DND-41 (cell line): Measurements from ENCODE around the gene ACOT13.
"Not testable (repeated sequence)": the region's sequence is repeated elsewhere in the genome, so short reads cannot be mapped to it uniquely, and the experiment has no call there.

Experiments used
- ATAC-seq: fragments of 200-7000 bp; cut with Tn5 transposase; 3 replicates; pipeline ENCODE4 v1.9.1; 2021; ENCODE audit warnings: low read depth; ENCODE audit not compliant: insufficient read depth
- DNase-seq: peaks from one replicate; pipeline ENCODE4 v3.0.0-alpha.2; 2020
- H2AFZ ChIP-seq: 2 replicates; pipeline ENCODE4 v1.6.0; 2012; ENCODE audit warnings: low read depth, low read length
- H3K27ac ChIP-seq: 2 replicates; pipeline ENCODE4 v1.5.1; 2012; ENCODE audit warnings: low read length, inconsistent platforms
- H3K27me3 ChIP-seq: fragments of 200-600 bp; sonication (generic); 2 replicates; pipeline ENCODE4 v1.6.0; 2012; ENCODE audit warnings: low read length, mild to moderate bottlenecking, inconsistent platforms; ENCODE audit not compliant: insufficient read depth, poor library complexity
- H3K36me3 ChIP-seq: 2 replicates; pipeline ENCODE4 v1.5.1; 2012; ENCODE audit warnings: low read length, inconsistent platforms; ENCODE audit not compliant: insufficient read depth
- H3K4me1 ChIP-seq: 2 replicates; pipeline ENCODE4 v1.5.1; 2012; ENCODE audit warnings: mild to moderate bottlenecking, low read length; ENCODE audit not compliant: insufficient read depth
- H3K4me2 ChIP-seq: 2 replicates; pipeline ENCODE4 v1.6.0; 2012; ENCODE audit warnings: mild to moderate bottlenecking, moderate library complexity, low read length, inconsistent platforms; ENCODE audit not compliant: insufficient read depth
- H3K4me3 ChIP-seq, 2 experiments: fragments of 200-600 bp in 1 of 2; shearing (Covaris generic) in 1 of 2; 2 replicates each; pipeline ENCODE4 v1.5.1; 2012 to 2016; ENCODE audit warnings: inconsistent platforms in 2 of 2, low read length in 2 of 2, mild to moderate bottlenecking in 2 of 2, low read depth in 1 of 2, moderate library complexity in 1 of 2
- H3K79me2 ChIP-seq: 2 replicates; pipeline ENCODE4 v1.6.0; 2012; ENCODE audit warnings: low read length, inconsistent platforms; ENCODE audit not compliant: insufficient read depth
- H3K9ac ChIP-seq: 2 replicates; pipeline ENCODE4 v1.6.0; 2012; ENCODE audit warnings: low read depth, mild to moderate bottlenecking, inconsistent platforms, low read length, moderate library complexity
- H3K9me3 ChIP-seq: 2 replicates; pipeline ENCODE4 v1.5.1; 2012; ENCODE audit warnings: low read length, moderate library complexity, mild to moderate bottlenecking, inconsistent platforms; ENCODE audit not compliant: insufficient read depth, severe bottlenecking
- H4K20me1 ChIP-seq: 2 replicates; pipeline ENCODE4 v1.6.0; 2012; ENCODE audit warnings: low read length; ENCODE audit not compliant: insufficient read depth
- CTCF ChIP-seq: IDR thresholded peaks from 2 replicates; pipeline ENCODE4 v1.5.1; 2012; ENCODE audit warnings: borderline replicate concordance, low read length, moderate library complexity, mild to moderate bottlenecking; ENCODE audit not compliant: poor library complexity, severe bottlenecking; ENCODE audit errors: extremely low read depth
- EZH2 ChIP-seq: IDR thresholded peaks from 3 replicates; pipeline ENCODE4 v1.6.1; 2012; ENCODE audit warnings: borderline replicate concordance, low read depth, mild to moderate bottlenecking, moderate library complexity, low read length, inconsistent platforms; ENCODE audit not compliant: severe bottlenecking

Gene ACOT13

GRCh38 chr6:24710519-24711303, 43.8 kb downstream of the ACOT13 start:
- H3K9me3 ChIP-seq, result no peaks in the 10 kb centered on the region
- H3K27me3 ChIP-seq, result no peaks in the 10 kb centered on the region
- H2AFZ ChIP-seq, result no peak overlapping the region
- peaks cover 78% of the 10 kb centered on the region for H3K79me2 ChIP-seq
- no peak overlapping the region for H3K4me2 ChIP-seq
- DNase-seq (no peak), ATAC-seq (no peak)
- no peak overlapping the region for H3K9ac ChIP-seq
- H3K4me1 ChIP-seq, result peaks cover 32% of the 10 kb centered on the region
- H3K36me3 ChIP-seq, result peaks cover 98% of the 10 kb centered on the region
- TF ChIP-seq CTCF (no peak), EZH2 (no peak)
- peaks cover 74% of the 10 kb centered on the region; the same call in 1 of the 2 replicates for H4K20me1 ChIP-seq
- no peak overlapping the region for H3K27ac ChIP-seq
- no peak overlapping the region for H3K4me3 ChIP-seq

GRCh38 chr6:24716602-24717148, 49.8 kb downstream of the ACOT13 start:
- not testable (repeated sequence) for ATAC-seq, H3K9me3 ChIP-seq, DNase-seq, H3K27me3 ChIP-seq, H3K27ac ChIP-seq, H2AFZ ChIP-seq
- H3K36me3 ChIP-seq, result peaks cover 76% of the 10 kb centered on the region
- H3K9ac ChIP-seq, result peak overlapping the region; percentile 98
- peak overlapping the region; percentile 4 to 90; a peak in 2 of 4 replicates for H3K4me3 ChIP-seq
- peak overlapping the region; percentile 83 for H3K4me2 ChIP-seq
- peaks cover 76% of the 10 kb centered on the region for H4K20me1 ChIP-seq
- H3K79me2 ChIP-seq, result peaks cover 90% of the 10 kb centered on the region
- H3K4me1 ChIP-seq, result peaks cover 70% of the 10 kb centered on the region

- H2AFZ ChIP-seq, result no peak overlapping the region
- peak overlapping the region; percentile 90 to 96 for H3K4me3 ChIP-seq
- H4K20me1 ChIP-seq, result peaks cover 58% of the 10 kb centered on the region
- H3K4me2 ChIP-seq, result peak overlapping the region; percentile 83
- no peaks in the 10 kb centered on the region for H3K9me3 ChIP-seq
- H3K79me2 ChIP-seq, result peaks cover 71% of the 10 kb centered on the region
- peaks cover 68% of the 10 kb centered on the region for H3K4me1 ChIP-seq
- peaks cover 57% of the 10 kb centered on the region for H3K36me3 ChIP-seq
- no peaks in the 10 kb centered on the region for H3K27me3 ChIP-seq
- H3K27ac ChIP-seq, result peak overlapping the region; percentile 96
- peak overlapping the region; percentile 98 for H3K9ac ChIP-seq
- DNase-seq (no peak), ATAC-seq (no peak)
- TF ChIP-seq EZH2 (no peak), CTCF (no peak)
Observed at GRCh38 chr6:24718449-24719124, 51.7 kb downstream of the ACOT13 start.
